AG09319 (cell line): ENCODE measurements around the gene ARL6IP5.

Experiments
- DNase-seq: peaks from one replicate; pipeline ENCODE4 v3.0.0-alpha.2; 2010; ENCODE audit warnings: low read depth; ENCODE audit errors: extremely low read depth
- TF ChIP-seq, protein P1 (sequence below): IDR thresholded peaks from 2 replicates; pipeline ENCODE4 v1.5.1; 2011; ENCODE audit warnings: low read depth, mild to moderate bottlenecking, inconsistent platforms, low read length, moderate library complexity

Gene ARL6IP5

DNA sequence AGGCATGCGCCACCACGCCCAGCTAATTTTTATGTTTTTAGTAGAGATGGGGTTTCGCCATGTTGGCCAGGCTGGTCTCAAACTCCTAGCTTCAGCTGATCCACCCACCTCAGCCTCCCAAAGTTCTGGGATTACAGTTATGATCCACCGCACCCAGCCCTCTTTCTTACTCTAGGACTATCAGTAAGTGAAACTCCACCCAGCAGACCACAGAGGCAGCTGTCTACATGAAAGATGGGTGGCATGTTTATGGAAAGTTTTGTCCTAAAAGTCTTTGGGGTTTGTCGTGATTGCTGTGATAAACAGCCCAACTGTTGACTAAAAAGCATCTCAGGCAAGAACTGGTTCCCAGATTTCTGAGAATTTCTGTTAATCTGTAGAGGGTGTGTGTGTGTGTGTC lies 10.9 kb downstream of the ARL6IP5 start:
- no peak for DNase-seq
- TF ChIP-seq, protein P1, sequence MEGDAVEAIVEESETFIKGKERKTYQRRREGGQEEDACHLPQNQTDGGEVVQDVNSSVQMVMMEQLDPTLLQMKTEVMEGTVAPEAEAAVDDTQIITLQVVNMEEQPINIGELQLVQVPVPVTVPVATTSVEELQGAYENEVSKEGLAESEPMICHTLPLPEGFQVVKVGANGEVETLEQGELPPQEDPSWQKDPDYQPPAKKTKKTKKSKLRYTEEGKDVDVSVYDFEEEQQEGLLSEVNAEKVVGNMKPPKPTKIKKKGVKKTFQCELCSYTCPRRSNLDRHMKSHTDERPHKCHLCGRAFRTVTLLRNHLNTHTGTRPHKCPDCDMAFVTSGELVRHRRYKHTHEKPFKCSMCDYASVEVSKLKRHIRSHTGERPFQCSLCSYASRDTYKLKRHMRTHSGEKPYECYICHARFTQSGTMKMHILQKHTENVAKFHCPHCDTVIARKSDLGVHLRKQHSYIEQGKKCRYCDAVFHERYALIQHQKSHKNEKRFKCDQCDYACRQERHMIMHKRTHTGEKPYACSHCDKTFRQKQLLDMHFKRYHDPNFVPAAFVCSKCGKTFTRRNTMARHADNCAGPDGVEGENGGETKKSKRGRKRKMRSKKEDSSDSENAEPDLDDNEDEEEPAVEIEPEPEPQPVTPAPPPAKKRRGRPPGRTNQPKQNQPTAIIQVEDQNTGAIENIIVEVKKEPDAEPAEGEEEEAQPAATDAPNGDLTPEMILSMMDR, result no peak

DNA sequence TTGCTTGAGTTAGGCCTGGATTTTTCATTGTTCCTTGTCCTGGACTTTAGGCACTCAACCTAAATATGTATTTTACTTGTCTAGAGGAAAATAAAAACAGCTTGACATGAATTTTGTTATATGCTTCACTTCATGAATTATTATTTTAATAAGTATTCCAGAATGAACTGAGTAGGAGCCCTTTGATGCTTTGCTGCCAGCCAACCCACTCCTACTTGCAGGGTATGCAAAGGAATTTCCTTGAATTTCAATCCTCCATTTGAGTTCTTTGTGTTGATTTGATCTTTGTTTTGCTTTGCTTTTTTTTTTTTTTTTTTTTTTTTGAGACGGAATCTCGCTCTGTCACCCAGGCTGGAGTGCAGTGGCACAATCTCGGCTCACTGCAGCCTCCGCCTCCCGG lies 11.6 kb downstream of the ARL6IP5 start:
- no peak for DNase-seq
- TF ChIP-seq, protein P1, result no peak

DNA sequence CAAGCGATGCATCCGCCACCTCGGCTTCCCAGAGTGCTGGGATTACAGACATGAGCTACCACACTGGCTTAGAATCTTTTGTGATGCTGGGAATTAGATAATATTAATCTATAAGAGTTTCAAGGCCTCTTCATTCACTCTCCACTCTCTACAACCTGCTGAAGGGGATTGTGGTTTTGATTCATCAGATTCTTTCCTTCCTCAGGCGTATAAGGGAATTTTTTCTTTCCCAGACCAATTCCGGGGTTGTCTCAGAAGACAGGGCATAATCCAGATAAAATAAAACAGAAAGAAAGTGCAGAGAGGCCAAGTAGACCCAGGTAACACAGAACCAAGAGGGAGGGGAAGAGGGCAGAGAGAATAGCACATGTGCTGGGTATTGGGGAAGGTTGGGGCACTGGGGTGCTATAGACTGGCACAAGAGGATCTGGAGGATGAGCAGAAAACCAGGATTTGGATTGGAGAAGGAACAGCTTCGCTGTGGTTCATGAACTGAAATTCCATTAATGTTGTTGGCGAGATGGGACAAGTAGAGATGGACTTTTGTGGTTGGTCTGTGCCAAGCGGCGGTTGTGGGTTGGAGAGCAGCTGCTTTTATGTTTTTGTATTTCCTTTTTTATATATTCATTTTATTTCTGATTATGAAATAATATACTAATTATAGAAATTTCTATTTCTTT lies 12.8 kb downstream of the ARL6IP5 start:
- DNase-seq, result no peak
- TF ChIP-seq, protein P1, result no peak

DNA sequence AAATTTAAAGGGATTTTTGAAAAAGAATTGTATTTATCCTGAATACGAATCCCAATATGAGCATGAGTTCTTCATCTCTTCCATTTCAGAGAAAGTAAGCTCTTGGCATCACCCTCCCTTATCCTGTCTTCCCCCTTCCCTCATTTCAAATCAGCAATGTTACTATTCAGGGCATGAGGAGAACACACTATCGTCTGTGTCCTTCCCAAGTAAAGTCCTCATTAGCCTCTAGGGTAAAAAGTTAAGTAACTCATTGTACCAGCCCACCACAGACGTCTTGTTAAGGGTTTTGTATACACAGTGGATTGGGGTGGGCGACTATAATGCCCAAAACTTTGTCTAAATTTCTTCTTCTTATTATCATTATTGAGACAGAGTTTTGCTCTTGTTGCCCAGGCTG lies 14.8 kb downstream of the ARL6IP5 start:
- no peak for DNase-seq
- TF ChIP-seq, protein P1, result no peak

DNA sequence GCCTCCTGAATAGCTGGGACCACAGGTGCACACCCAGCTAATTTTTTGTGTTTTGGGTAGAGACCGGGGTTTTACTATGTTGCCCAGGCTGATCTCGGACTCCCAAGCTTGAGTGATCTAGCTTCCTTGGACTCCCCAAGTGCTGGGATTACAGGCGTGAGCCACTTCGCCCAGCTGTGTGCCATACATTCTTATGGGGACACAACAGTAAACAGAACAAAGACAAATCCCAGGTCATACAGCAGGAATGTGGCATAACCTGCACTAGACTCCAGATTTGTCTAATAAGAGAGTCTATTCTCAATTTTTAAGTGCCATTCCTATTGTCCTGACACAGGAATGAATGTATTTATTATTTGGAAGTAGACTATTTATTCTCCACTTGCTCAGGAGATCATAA lies 17.6 kb downstream of the ARL6IP5 start:
- DNase-seq, result no peak
- TF ChIP-seq, protein P1, result no peak

DNA sequence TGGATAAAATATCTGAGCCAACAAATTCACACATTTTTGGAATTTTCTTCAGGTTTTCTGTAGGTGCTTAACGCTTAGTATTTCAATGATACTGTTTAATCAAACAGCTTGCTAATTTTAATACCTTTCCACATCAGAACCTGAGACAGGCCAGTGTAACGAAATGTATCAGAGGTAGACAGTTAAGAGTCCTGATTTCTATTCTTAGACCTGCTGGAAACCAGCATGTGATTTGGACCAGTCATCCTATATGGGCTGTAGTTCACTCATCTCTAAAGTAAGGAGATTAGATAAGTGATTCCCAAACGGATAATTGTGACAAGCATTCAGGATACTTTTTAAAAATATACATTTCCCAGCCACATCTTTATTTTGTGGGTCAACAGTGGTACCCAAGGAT lies 18.4 kb downstream of the ARL6IP5 start:
- DNase-seq, result no peak
- TF ChIP-seq, protein P1, result no peak

DNA sequence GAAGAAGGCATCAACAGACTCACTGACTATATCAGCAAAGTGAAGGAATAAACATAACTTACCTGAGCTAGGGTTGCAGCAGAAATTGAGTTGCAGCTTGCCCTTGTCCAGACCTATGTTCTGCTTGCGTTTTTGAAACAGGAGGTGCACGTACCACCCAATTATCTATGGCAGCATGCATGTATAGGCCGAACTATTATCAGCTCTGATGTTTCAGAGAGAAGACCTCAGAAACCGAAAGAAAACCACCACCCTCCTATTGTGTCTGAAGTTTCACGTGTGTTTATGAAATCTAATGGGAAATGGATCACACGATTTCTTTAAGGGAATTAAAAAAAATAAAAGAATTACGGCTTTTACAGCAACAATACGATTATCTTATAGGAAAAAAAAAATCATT lies 19.8 kb downstream of the ARL6IP5 start:
- no peak for DNase-seq
- TF ChIP-seq, protein P1, result no peak
